Measurements from ENCODE around the gene CLMN. TPM values are rescaled to one million over a fixed set of nuclear protein-coding genes. Genes with fewer than 3 reads are reported as not detected.

CLMN gene
- total and polyA plus RNA-seq, 2 of the 8 experiments (the other 6 are each of a cell fraction or from before 2014, with no cell fraction given) = 1.6 to 8.2 TPM

- H4K20me1 ChIP-seq (replicated peaks in 1 of 2; ENCODE audit: control insufficient read depth in 1 of 2, insufficient read depth in 2 of 2, low read length in 2 of 2) = peaks cover 0 to 3% of the 10 kb centered on the region in 2 experiments
- peaks cover 3% of the 10 kb centered on the region; the same call in 1 of the 2 replicates for H3K23me2 ChIP-seq (ENCODE audit: low read depth, low read length)
- no peaks in the 10 kb centered on the region for H3K79me2 ChIP-seq (ENCODE audit: control insufficient read depth in 1 of 2, insufficient read depth in 2 of 2, low read length in 2 of 2)
- peaks cover 0 to 8% (median 6%) of the 10 kb centered on the region in 4 experiments; a peak in 5 of 7 replicates for H3K4me1 ChIP-seq (replicated peaks in 1 of 4; ENCODE audit: control insufficient read depth in 3 of 4, insufficient read depth in 4 of 4, low read length in 3 of 4)
- WGBS, 2 experiments (ENCODE audit: extremely low coverage in 1 of 2, insufficient coverage in 1 of 2, insufficient read length in 1 of 2, insufficient replicate concordance in 2 of 2, low coverage in 1 of 2, low lambda C conversion rate in 2 of 2, missing lambda C conversion rate in 1 of 2) = 98% methylated on average over 7 of the region's 7 CpGs; no CpG with 5 or more reads in 1 of the 2 experiments
- no peaks in the 10 kb centered on the region; a peak in 1 of 8 replicates for H3K36me3 ChIP-seq (ENCODE audit: control insufficient read depth in 2 of 4, insufficient read depth in 4 of 4, low read length in 3 of 4)
- no peak overlapping the region for H4K8ac ChIP-seq (ENCODE audit: extremely low read depth, insufficient read depth, low read length)
- H3K9ac ChIP-seq (replicated peaks in 1 of 4; ENCODE audit: extremely low read depth in 1 of 4, low read depth in 3 of 4, low read length in 3 of 4) = no peak overlapping the region
- H3K9me3 ChIP-seq (ENCODE audit: insufficient read depth in 2 of 2, low read depth in 1 of 2, low read length in 1 of 2) = no peaks in the 10 kb centered on the region
- no peaks in the 10 kb centered on the region for H3K79me1 ChIP-seq (ENCODE audit: low read depth, low read length)
- H3K4ac ChIP-seq (replicated peaks; ENCODE audit: insufficient read length, low read depth, low read length) = no peak overlapping the region
- no peak overlapping the region for H2BK15ac ChIP-seq (ENCODE audit: low read length)
- H4K91ac ChIP-seq (replicated peaks; ENCODE audit: insufficient read length, low read length) = no peak overlapping the region
- no peak overlapping the region for H2BK120ac ChIP-seq (replicated peaks; ENCODE audit: low read depth, low read length)
- H3K27ac ChIP-seq (ENCODE audit: low read depth, low read length) = no peak overlapping the region
- H2AFZ ChIP-seq (ENCODE audit: low read length) = no peak overlapping the region
- no peak overlapping the region for H3K23ac ChIP-seq (ENCODE audit: insufficient read length)
- no peak overlapping the region for H3K14ac ChIP-seq (ENCODE audit: insufficient read length)
- no peak for FAIRE-seq
- no peak overlapping the region for H3K4me3 ChIP-seq (ENCODE audit: extremely low read depth in 1 of 4, insufficient read depth in 2 of 4, low read depth in 3 of 4, low read length in 4 of 4)
- H4K5ac ChIP-seq (ENCODE audit: insufficient read length, low read depth, low read length) = no peak overlapping the region
- H2BK5ac ChIP-seq (ENCODE audit: low read depth, low read length) = no peak overlapping the region
- H3K4me2 ChIP-seq (ENCODE audit: insufficient read depth in 1 of 2, low read depth in 2 of 2, low read length in 2 of 2) = no peak overlapping the region
- no peak overlapping the region for H3K18ac ChIP-seq (ENCODE audit: extremely low read depth, low read length)
- ChIA-PET POLR2A (ENCODE audit: partially characterized antibody) (no interaction called here), CTCF (ENCODE audit: partially characterized antibody) (interaction anchor here (0.7 to 1.0 kb wide), 2 partner anchors 30 to 427 kb away, joined by 3 read pairs; no protein-coding TSS in a partner anchor)
- H3K27me3 ChIP-seq (replicated peaks in 1 of 4; ENCODE audit: control insufficient read depth in 3 of 4, extremely low read depth in 1 of 4, insufficient read depth in 3 of 4, low read length in 3 of 4) = no peaks in the 10 kb centered on the region
- no peak overlapping the region for H2AK5ac ChIP-seq (ENCODE audit: low read depth, low read length)
- no peak overlapping the region; the same call in 1 of the 2 replicates for H2BK12ac ChIP-seq (ENCODE audit: low read depth, low read length)
- DNase-seq (ENCODE audit: low read depth in 1 of 2, low spot score in 2 of 2) = no peak
- H2BK20ac ChIP-seq (ENCODE audit: low read length) = no peak overlapping the region
- no peak overlapping the region for H3K56ac ChIP-seq (replicated peaks; ENCODE audit: insufficient read length, low read depth, low read length)
- TF ChIP-seq CHD1 (IDR thresholded peaks at IDR 0.05; ENCODE audit: low read depth, low read length) (no peak), GABPA (IDR thresholded peaks at IDR 0.05; ENCODE audit: borderline replicate concordance, insufficient read depth, low read length) (no peak), NANOG (IDR thresholded peaks at IDR 0.05; ENCODE audit: insufficient read depth, low read depth, low read length, poor library complexity, severe bottlenecking) (no peak), ZNF274 (IDR thresholded peaks at IDR 0.05; ENCODE audit: borderline replicate concordance, extremely low read depth, low read length) (no peak), SRF (IDR thresholded peaks at IDR 0.05; ENCODE audit: low read depth, low read length) (no peak), SIRT6 (IDR thresholded peaks at IDR 0.05; ENCODE audit: low read length) (no peak), CBX5 (IDR thresholded peaks at IDR 0.05; ENCODE audit: low read depth, low read length) (no peak), BRCA1 (IDR thresholded peaks at IDR 0.05; ENCODE audit: low read depth, low read length) (no peak)
These were observed 56.0 kb downstream of the CLMN start for GRCh38 chr14:95263527-95264231.

Data from H1 (cell line).